Left ventricle myocardium inferior (tissue), 1 donor: ENCODE measurements around the gene TRIM66. TPM values are rescaled to one million over a fixed set of nuclear protein-coding genes. Genes with fewer than 3 reads are reported as not detected.
A peak's percentile ranks its signal among the peaks of the same experiment; 100 is the strongest.

Source experiments
- DNase-seq: peaks from one replicate; pipeline ENCODE4 v3.0.0-alpha.2; 2020
- H3K27ac ChIP-seq: fragments of 200-600 bp; replicated peaks from 2 replicates; pipeline ENCODE4 v1.8.0; 2021
- H3K27me3 ChIP-seq: fragments of 200-600 bp; 2 replicates; pipeline ENCODE4 v1.8.0; 2021; ENCODE audit warnings: low read depth
- H3K36me3 ChIP-seq: fragments of 200-600 bp; 2 replicates; pipeline ENCODE4 v1.8.0; 2021
- H3K4me1 ChIP-seq: fragments of 200-600 bp; 2 replicates; pipeline ENCODE4 v1.8.0; 2021
- H3K4me3 ChIP-seq: fragments of 200-600 bp; 2 replicates; pipeline ENCODE4 v1.8.0; 2021; ENCODE audit warnings: mild to moderate bottlenecking, moderate library complexity
- H3K9me3 ChIP-seq: fragments of 200-600 bp; replicated peaks from 2 replicates; pipeline ENCODE4 v1.8.0; 2021
- intact Hi-C: fragments of 100-400 bp; cut with micrococcal nuclease; formaldehyde crosslinking; loops from one replicate; pipeline ENCODE4 v1.11.0; 2022
- total RNA-seq: library from RNA; stranded (reverse); fragmentation: NEBNext Ultra II Directional; extraction: Animal tissue kit (Norgen Biotek cat#: 25700); gene quantifications from one replicate; pipeline ENCODE4 v1.2.1, GENCODE V29; 2021
- TF ChIP-seq, protein P1 (sequence below): fragments of 200-600 bp; IDR thresholded peaks from 2 replicates; pipeline ENCODE4 v1.8.0; 2021; ENCODE audit warnings: antibody characterized with exemption, mild to moderate bottlenecking, borderline replicate concordance
- donor health status: DM: no; HTN: yes; CAD: no; lungs with severe emphysema.

TRIM66 gene
- total RNA-seq, 1 donor from 2014 or later = 4.1 TPM

DNA sequence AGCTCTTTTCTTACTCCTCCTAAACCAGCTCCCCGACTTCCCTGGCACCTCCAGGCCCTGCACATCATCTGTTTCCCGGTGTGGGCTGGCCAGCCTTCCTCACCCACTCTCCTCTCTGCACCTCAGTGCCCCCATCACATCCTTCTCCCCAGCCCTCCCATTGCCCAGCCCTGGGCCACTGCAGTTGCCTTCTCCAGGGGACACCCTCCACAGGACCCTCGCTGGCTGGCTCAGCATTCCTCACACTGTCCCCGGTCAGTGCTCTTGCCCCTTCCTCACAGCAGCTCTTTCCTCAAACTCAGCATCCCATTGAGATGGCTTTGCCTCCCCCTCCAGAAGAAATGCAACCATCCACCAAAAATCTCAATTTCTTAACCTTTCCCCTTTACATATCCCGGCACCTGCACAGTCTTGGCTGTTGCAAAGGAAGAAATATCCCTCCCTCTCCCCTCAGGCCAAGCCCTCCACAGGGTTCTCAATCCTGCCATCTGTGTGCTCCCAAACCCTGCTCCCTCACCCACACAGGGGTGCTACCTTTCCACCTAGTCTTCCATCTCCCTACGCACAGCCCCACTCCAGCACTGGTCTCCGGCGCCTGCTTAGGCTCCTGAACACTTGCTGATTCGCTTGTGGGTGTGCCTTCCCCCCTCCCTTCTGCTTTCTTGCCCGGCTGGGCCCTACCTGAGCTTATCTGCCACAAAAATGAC, 19.6 kb upstream of the TRIM66 start:
- Histone ChIP-seq H3K4me3 (no peak overlapping the region), H3K36me3 (peaks cover 74% of the 10 kb centered on the region), H3K9me3 (no peaks in the 10 kb centered on the region), H3K27ac (no peak overlapping the region), H3K27me3 (no peaks in the 10 kb centered on the region), H3K4me1 (peaks cover 22% of the 10 kb centered on the region)
- no peak for DNase-seq
- TF ChIP-seq, protein P1, sequence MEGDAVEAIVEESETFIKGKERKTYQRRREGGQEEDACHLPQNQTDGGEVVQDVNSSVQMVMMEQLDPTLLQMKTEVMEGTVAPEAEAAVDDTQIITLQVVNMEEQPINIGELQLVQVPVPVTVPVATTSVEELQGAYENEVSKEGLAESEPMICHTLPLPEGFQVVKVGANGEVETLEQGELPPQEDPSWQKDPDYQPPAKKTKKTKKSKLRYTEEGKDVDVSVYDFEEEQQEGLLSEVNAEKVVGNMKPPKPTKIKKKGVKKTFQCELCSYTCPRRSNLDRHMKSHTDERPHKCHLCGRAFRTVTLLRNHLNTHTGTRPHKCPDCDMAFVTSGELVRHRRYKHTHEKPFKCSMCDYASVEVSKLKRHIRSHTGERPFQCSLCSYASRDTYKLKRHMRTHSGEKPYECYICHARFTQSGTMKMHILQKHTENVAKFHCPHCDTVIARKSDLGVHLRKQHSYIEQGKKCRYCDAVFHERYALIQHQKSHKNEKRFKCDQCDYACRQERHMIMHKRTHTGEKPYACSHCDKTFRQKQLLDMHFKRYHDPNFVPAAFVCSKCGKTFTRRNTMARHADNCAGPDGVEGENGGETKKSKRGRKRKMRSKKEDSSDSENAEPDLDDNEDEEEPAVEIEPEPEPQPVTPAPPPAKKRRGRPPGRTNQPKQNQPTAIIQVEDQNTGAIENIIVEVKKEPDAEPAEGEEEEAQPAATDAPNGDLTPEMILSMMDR = no peak
- intact Hi-C loops = no loop called here

DNA sequence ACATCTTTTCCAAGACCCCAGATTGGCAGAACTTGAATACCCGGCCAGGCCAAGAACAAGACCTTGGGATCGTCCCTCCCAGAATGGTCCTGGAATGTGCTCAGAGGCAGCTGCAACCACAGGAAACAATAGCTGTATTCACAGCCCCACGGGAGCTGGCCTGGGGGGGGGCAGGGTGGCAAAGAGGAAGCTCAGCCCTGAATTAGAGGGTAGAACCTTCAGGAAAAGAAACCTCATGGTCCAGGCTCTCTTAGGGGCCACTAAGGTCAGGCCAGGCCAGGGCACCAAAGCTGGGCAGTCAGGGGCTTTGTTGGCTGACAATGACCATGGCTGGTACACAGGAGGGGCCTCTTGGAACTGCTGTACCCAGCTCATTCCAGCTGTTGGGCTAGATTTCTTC, 17.4 kb upstream of the TRIM66 start:
- DNase-seq = no peak

DNA sequence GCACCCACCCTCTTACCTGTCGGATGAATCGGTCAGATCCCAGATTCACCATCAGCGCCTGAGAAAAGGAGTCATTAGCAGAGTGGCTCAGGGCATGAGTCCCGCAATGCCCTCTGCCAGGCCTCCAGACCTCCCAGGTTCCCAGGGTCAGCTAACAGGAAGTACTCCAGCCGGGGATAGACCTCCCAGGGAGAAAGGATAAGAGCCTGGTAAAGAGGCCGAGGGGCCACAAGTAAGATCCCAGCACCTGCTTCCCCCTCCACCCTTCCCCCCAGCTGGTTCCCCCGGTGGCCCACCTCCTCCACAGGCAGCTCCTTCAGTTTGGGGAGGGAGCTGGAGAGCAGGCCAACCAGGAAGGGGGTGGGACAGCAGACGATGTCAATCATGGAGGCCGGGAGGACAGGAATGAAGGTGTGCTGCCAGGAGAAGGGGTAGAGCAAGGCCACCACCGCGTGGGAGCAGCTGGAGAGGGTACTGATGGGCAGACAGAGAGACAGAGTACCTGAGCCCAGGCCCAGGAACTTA, 16.5 kb upstream of the TRIM66 start:
- Histone ChIP-seq H3K4me1 (peaks cover 19% of the 10 kb centered on the region), H3K36me3 (peaks cover 79% of the 10 kb centered on the region)
- intact Hi-C loops = no loop called here

More for the DNA sequence above, 17.4 kb upstream of the TRIM66 start:
- TF ChIP-seq, protein P1 = no peak
- Histone ChIP-seq H3K4me3 (no peak overlapping the region), H3K27ac (peak overlapping the region; percentile 72), H3K4me1 (peaks cover 19% of the 10 kb centered on the region), H3K36me3 (peaks cover 78% of the 10 kb centered on the region), H3K9me3 (no peaks in the 10 kb centered on the region), H3K27me3 (no peaks in the 10 kb centered on the region)
- intact Hi-C loops = no loop called here

DNA sequence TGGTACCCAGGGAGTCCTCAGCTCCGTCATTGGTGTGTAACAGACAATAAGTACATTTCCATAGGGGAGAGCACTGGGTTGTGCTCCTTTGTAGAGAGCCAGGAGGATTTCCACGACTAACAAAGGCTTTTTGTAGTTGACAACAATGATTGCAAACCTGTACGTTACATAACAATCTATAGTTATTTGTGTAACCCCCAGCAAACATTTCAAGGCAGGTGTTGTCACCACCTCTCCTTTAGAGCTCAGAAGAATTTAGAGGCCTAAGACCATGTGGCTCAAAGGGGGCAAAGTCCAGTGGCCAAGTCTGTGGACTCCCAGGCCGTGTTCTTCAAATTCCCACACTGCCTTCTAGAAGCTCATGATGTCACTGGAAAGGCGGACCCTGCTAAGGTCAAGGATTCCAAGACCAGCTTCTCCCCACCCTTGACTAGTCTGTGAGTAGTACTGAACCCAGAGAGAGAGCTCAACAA, 15.9 kb upstream of the TRIM66 start:
- DNase-seq = no peak
- Histone ChIP-seq H3K36me3 (peaks cover 80% of the 10 kb centered on the region), H3K27ac (peak overlapping the region; percentile 4), H3K4me1 (peaks cover 19% of the 10 kb centered on the region), H3K27me3 (no peaks in the 10 kb centered on the region), H3K4me3 (no peak overlapping the region), H3K9me3 (no peaks in the 10 kb centered on the region)
- intact Hi-C loops = no loop called here
- TF ChIP-seq, protein P1 = no peak

More for the DNA sequence above, 16.5 kb upstream of the TRIM66 start:
- TF ChIP-seq, protein P1 = no peak
- Histone ChIP-seq H3K27me3 (no peaks in the 10 kb centered on the region), H3K4me3 (no peak overlapping the region), H3K9me3 (no peaks in the 10 kb centered on the region), H3K27ac (peak overlapping the region; percentile 72)
- DNase-seq = no peak

DNA sequence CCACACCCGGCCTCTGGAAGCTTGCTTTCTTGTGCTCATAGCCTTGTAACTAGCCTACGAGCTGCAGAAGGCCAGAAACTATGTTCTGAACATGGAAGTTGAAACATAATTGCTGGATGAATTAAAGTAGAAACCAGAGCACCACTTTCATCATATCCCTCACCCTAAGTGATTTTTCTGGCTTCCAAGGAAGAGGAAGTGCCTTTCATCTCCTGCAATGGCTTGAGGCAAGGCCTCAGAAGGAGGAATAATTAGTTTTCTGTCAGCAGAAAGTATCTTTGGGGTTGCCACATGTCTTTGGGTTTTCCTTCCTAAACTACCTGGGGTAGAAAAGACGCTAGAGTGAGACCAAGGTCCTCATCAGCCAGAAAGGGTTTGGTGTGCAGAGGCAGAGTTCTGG, 14.6 kb upstream of the TRIM66 start:
- no peak overlapping the region for H3K4me3 ChIP-seq
- no peak for DNase-seq
- H3K4me1 ChIP-seq = peaks cover 19% of the 10 kb centered on the region
- no peaks in the 10 kb centered on the region for H3K9me3 ChIP-seq
- intact Hi-C loops = no loop called here
- no peak overlapping the region for H3K27ac ChIP-seq
- H3K27me3 ChIP-seq = no peaks in the 10 kb centered on the region
- H3K36me3 ChIP-seq = peaks cover 80% of the 10 kb centered on the region
- TF ChIP-seq, protein P1 = no peak
